CD4-positive, alpha-beta T cell treated with Interleukin-2 at 100 ng/mL for 4 hours (primary cell): ENCODE measurements around the gene TET1.
"Not testable (repeated sequence)": the region's sequence is repeated elsewhere in the genome, so short reads cannot be mapped to it uniquely, and the experiment has no call there.

Source experiments
- DNase-seq: peaks from one replicate; pipeline ENCODE4 v3.0.0-alpha.2; 2020; ENCODE audit warnings: low spot score

Gene TET1

GRCh38 chr10:68613974-68614373 lies 53.8 kb downstream of the TET1 start:
- DNase-seq = not testable (repeated sequence)

GRCh38 chr10:68617691-68618090 lies 57.6 kb downstream of the TET1 start:
- not testable (repeated sequence) for DNase-seq

GRCh38 chr10:68618234-68618633 lies 58.1 kb downstream of the TET1 start:
- no peak for DNase-seq

GRCh38 chr10:68619595-68619994 lies 59.5 kb downstream of the TET1 start:
- no peak for DNase-seq

GRCh38 chr10:68625316-68625921 lies 65.3 kb downstream of the TET1 start:
- DNase-seq = no peak

GRCh38 chr10:68628576-68629127 lies 68.5 kb downstream of the TET1 start:
- DNase-seq = peak; percentile 11

- DNase-seq = not testable (repeated sequence)
Measured at GRCh38 chr10:68632271-68632560, 72.1 kb downstream of the TET1 start.

GRCh38 chr10:68633281-68633680 lies 73.1 kb downstream of the TET1 start:
- no peak for DNase-seq

- no peak for DNase-seq
Measured at GRCh38 chr10:68633816-68634466, 73.8 kb downstream of the TET1 start.

- DNase-seq = no peak
Measured at GRCh38 chr10:68636335-68636734, 76.2 kb downstream of the TET1 start.

GRCh38 chr10:68643550-68643949 lies 83.4 kb downstream of the TET1 start:
- not testable (repeated sequence) for DNase-seq

GRCh38 chr10:68647672-68648341 lies 87.7 kb downstream of the TET1 start:
- no peak for DNase-seq

GRCh38 chr10:68655620-68656126 lies 95.5 kb downstream of the TET1 start:
- no peak for DNase-seq

- no peak for DNase-seq
Measured at GRCh38 chr10:68665841-68666240, 105.7 kb downstream of the TET1 start.

- DNase-seq = no peak
Measured at GRCh38 chr10:68666280-68666760, 106.2 kb downstream of the TET1 start.

GRCh38 chr10:68668231-68668630 lies 108.1 kb downstream of the TET1 start:
- no peak for DNase-seq

GRCh38 chr10:68668972-68669371 lies 108.8 kb downstream of the TET1 start:
- no peak for DNase-seq

- peak; percentile 32 for DNase-seq
Measured at GRCh38 chr10:68684413-68684812, 124.3 kb downstream of the TET1 start.

GRCh38 chr10:68696018-68696417 lies 135.9 kb downstream of the TET1 start:
- DNase-seq = no peak

- no peak for DNase-seq
Measured at GRCh38 chr10:68697106-68697505, 137.0 kb downstream of the TET1 start.

GRCh38 chr10:68700197-68700596 lies 140.1 kb downstream of the TET1 start:
- DNase-seq = no peak

- no peak for DNase-seq
Measured at GRCh38 chr10:68705548-68705947, 145.4 kb downstream of the TET1 start.

GRCh38 chr10:68708987-68709386 lies 148.8 kb downstream of the TET1 start:
- DNase-seq = not testable (repeated sequence)
